ENCODE data around the gene TM4SF18. TPM values are rescaled to one million over a fixed set of nuclear protein-coding genes. Genes with fewer than 3 reads are reported as not detected.

TM4SF18 gene
- total RNA-seq, 1 experiment from 2014 or later: 0.34 TPM

GRCh38 chr3:149292666-149293065 is 40.8 kb downstream of the TM4SF18 start:
- H3K4me3 ChIP-seq (replicated peaks in 1 of 2; ENCODE audit: low read depth in 1 of 2, low read length in 2 of 2): no peak overlapping the region
- H3K27ac ChIP-seq (ENCODE audit: low read depth, low read length): no peak overlapping the region
- peaks cover 0 to 6% of the 10 kb centered on the region in 2 experiments; a peak in 3 of 4 replicates for H3K4me1 ChIP-seq (ENCODE audit: control insufficient read depth in 1 of 2, insufficient read depth in 2 of 2, low read length in 2 of 2)
- TF ChIP-seq POLR2AphosphoS5 (IDR thresholded peaks at IDR 0.05; ENCODE audit: low read depth, low read length): no peak
- TF ChIP-seq POLR2A (IDR thresholded peaks at IDR 0.05; ENCODE audit: borderline replicate concordance, extremely low read depth, insufficient read depth, insufficient read length): no peak
- no peak for TF ChIP-seq REST (IDR thresholded peaks at IDR 0.05; ENCODE audit: low read depth)
- TF ChIP-seq CBX3 (IDR thresholded peaks at IDR 0.05; ENCODE audit: low read depth): no peak
- TF ChIP-seq YY1 (IDR thresholded peaks at IDR 0.05; ENCODE audit: extremely low read depth, insufficient replicate concordance, low read depth, low read length): no peak
- ATAC-seq (no peak), DNase-seq (ENCODE audit: low read depth, low spot score) (no peak)
- CTCF ChIA-PET: interaction anchor here (1.6 kb wide), 1 partner anchor 187 kb away, joined by 3 read pairs; no protein-coding TSS in a partner anchor
- H3K27me3 ChIP-seq (ENCODE audit: insufficient read depth, low read length): no peaks in the 10 kb centered on the region
- H3K4me2 ChIP-seq (ENCODE audit: low read length): no peak overlapping the region
- RAD21 ChIA-PET (ENCODE audit: low non-redundant PET in 1 of 2, low total read pairs in 2 of 2, uncharacterized antibody in 2 of 2, unreplicated experiment in 2 of 2): no interaction called here
- no peaks in the 10 kb centered on the region for H3K9me2 ChIP-seq (ENCODE audit: insufficient read depth)
- BruUV-seq (replicated peaks): no TSS peak
- no peaks in the 10 kb centered on the region for H4K20me1 ChIP-seq (ENCODE audit: insufficient read depth)
- no peaks in the 10 kb centered on the region for H3K79me2 ChIP-seq (ENCODE audit: insufficient read depth, low read length)
- H3K36me3 ChIP-seq (ENCODE audit: control insufficient read depth in 1 of 2, insufficient read depth in 2 of 2, low read length in 2 of 2): no peaks in the 10 kb centered on the region
- intact Hi-C loops (cut with micrococcal nuclease): no loop called here
- POLR2A ChIA-PET: no interaction called here
- no peaks in the 10 kb centered on the region for H3K9me3 ChIP-seq (ENCODE audit: control insufficient read depth in 1 of 2, insufficient read depth in 1 of 2, low read depth in 1 of 2, low read length in 2 of 2)
- H3K9ac ChIP-seq (ENCODE audit: low read length): no peak overlapping the region
- H2AFZ ChIP-seq (ENCODE audit: low read depth, low read length, poor library complexity, severe bottlenecking): no peak overlapping the region

GRCh38 chr3:149291178-149291577 is 42.3 kb downstream of the TM4SF18 start:
- intact Hi-C loops (cut with micrococcal nuclease): no loop called here
- H3K9me3 ChIP-seq (ENCODE audit: control insufficient read depth in 1 of 2, insufficient read depth in 1 of 2, low read depth in 1 of 2, low read length in 2 of 2): no peaks in the 10 kb centered on the region
- H3K36me3 ChIP-seq (ENCODE audit: control insufficient read depth in 1 of 2, insufficient read depth in 2 of 2, low read length in 2 of 2): no peaks in the 10 kb centered on the region
- no peaks in the 10 kb centered on the region; a peak in 1 of 4 replicates for H3K4me1 ChIP-seq (ENCODE audit: control insufficient read depth in 1 of 2, insufficient read depth in 2 of 2, low read length in 2 of 2)
- no peaks in the 10 kb centered on the region for H4K20me1 ChIP-seq (ENCODE audit: insufficient read depth)
- no peak overlapping the region for H2AFZ ChIP-seq (ENCODE audit: low read depth, low read length, poor library complexity, severe bottlenecking)
- ChIA-PET CTCF (no interaction called here), RAD21 (ENCODE audit: low non-redundant PET in 1 of 2, low total read pairs in 2 of 2, uncharacterized antibody in 2 of 2, unreplicated experiment in 2 of 2) (no interaction called here), POLR2A (no interaction called here)
- no peaks in the 10 kb centered on the region for H3K27me3 ChIP-seq (ENCODE audit: insufficient read depth, low read length)
- no peak for DNase-seq (ENCODE audit: low read depth, low spot score)
- TF ChIP-seq ATF3 (IDR thresholded peaks at IDR 0.05) (no peak), RAD21 (IDR thresholded peaks at IDR 0.05; ENCODE audit: low read depth) (peak; percentile 39), CTCF (IDR thresholded peaks at IDR 0.05 in 2 of 3, conservative IDR thresholded peaks at IDR 0.05 in 1 of 3; ENCODE audit: borderline replicate concordance in 1 of 3, insufficient read depth in 1 of 3, low read depth in 2 of 3, low read length in 2 of 3) (peak; percentile 25 to 83 (median 66); a peak in 5 of 6 replicates)
- no peak overlapping the region for H3K4me2 ChIP-seq (ENCODE audit: low read length)
- no peaks in the 10 kb centered on the region for H3K9me2 ChIP-seq (ENCODE audit: insufficient read depth)
- BruUV-seq (replicated peaks): no TSS peak
- no peaks in the 10 kb centered on the region for H3K79me2 ChIP-seq (ENCODE audit: insufficient read depth, low read length)
- ATAC-seq: peak; percentile 81
- H3K27ac ChIP-seq (ENCODE audit: low read depth, low read length): no peak overlapping the region
- no peak overlapping the region for H3K9ac ChIP-seq (ENCODE audit: low read length)
- no peak overlapping the region for H3K4me3 ChIP-seq (replicated peaks in 1 of 2; ENCODE audit: low read depth in 1 of 2, low read length in 2 of 2)

Measured in HCT116 (cell line).